Mesendoderm (in vitro differentiated cells): ENCODE results near the gene AMFR.

Experiments
- DNase-seq: peaks from one replicate; pipeline ENCODE4 v3.0.0; 2013
- H2AK5ac ChIP-seq: 2 replicates; pipeline ENCODE4 v1.6.1; 2013; ENCODE audit warnings: low read length, inconsistent platforms
- H2BK120ac ChIP-seq: 2 replicates; pipeline ENCODE4 v1.6.1; 2013; ENCODE audit warnings: low read depth, mild to moderate bottlenecking, low read length, moderate library complexity, mixed read lengths
- H2BK15ac ChIP-seq: replicated peaks from 2 replicates; pipeline ENCODE4 v1.6.1; 2013; ENCODE audit warnings: low read depth, mild to moderate bottlenecking, moderate library complexity
- H2BK5ac ChIP-seq: 2 replicates; pipeline ENCODE4 v1.6.1; 2013; ENCODE audit warnings: low read length, inconsistent platforms
- H3K18ac ChIP-seq: 2 replicates; pipeline ENCODE4 v1.6.1; 2013; ENCODE audit warnings: mild to moderate bottlenecking, low read length, mixed read lengths
- H3K23ac ChIP-seq: one replicate; pipeline ENCODE4 v1.6.1; 2013; ENCODE audit warnings: low read length
- H3K27ac ChIP-seq: 2 replicates; pipeline ENCODE4 v1.5.1; 2013; ENCODE audit warnings: low read depth, mild to moderate bottlenecking, inconsistent platforms, low read length, moderate library complexity
- H3K27me3 ChIP-seq: 2 replicates; pipeline ENCODE4 v1.6.1; 2013; ENCODE audit warnings: low read length, control low read depth, mild to moderate bottlenecking, inconsistent platforms; ENCODE audit not compliant: insufficient read depth, poor library complexity
- H3K36me3 ChIP-seq: 2 replicates; pipeline ENCODE4 v1.6.1; 2013; ENCODE audit warnings: low read length, inconsistent platforms; ENCODE audit not compliant: control insufficient read depth, insufficient read depth
- H3K4ac ChIP-seq: one replicate; pipeline ENCODE4 v1.6.1; 2013; ENCODE audit warnings: low read depth, mild to moderate bottlenecking, low read length, moderate library complexity
- H3K4me1 ChIP-seq: 2 replicates; pipeline ENCODE4 v1.6.1; 2013; ENCODE audit warnings: low read depth, low read length, inconsistent platforms; ENCODE audit not compliant: control insufficient read depth
- H3K4me2 ChIP-seq: 2 replicates; pipeline ENCODE4 v1.6.1; 2013; ENCODE audit warnings: low read length
- H3K4me3 ChIP-seq: 2 replicates; pipeline ENCODE4 v1.5.1; 2013; ENCODE audit warnings: mild to moderate bottlenecking, low read length
- H3K56ac ChIP-seq: one replicate; pipeline ENCODE4 v1.6.1; 2013; ENCODE audit warnings: low read length
- H3K79me1 ChIP-seq: 2 replicates; pipeline ENCODE4 v1.6.1; 2013; ENCODE audit warnings: low read length, inconsistent platforms
- H3K79me2 ChIP-seq: 2 replicates; pipeline ENCODE4 v1.6.1; 2013; ENCODE audit warnings: mild to moderate bottlenecking, low read length; ENCODE audit not compliant: control insufficient read depth, insufficient read depth
- H3K9ac ChIP-seq: 2 replicates; pipeline ENCODE4 v1.6.1; 2013; ENCODE audit warnings: low read length, inconsistent platforms
- H4K5ac ChIP-seq: one replicate; pipeline ENCODE4 v1.6.1; 2013; ENCODE audit warnings: low read length
- H4K8ac ChIP-seq: one replicate; pipeline ENCODE4 v1.6.1; 2013; ENCODE audit warnings: low read depth, mild to moderate bottlenecking, control low read depth, low read length, moderate library complexity
- WGBS: extraction: QIAGEN DNeasy Blood & Tissue Kit; methylation state at CpG from one replicate; pipeline ENCODE4 v1.1.7; 2013; ENCODE audit warnings: low lambda C conversion rate, missing lambda C conversion rate; ENCODE audit not compliant: insufficient coverage; ENCODE audit errors: extremely low coverage; 5-methylcytosine and 5-hydroxymethylcytosine counted together

AMFR gene

DNA sequence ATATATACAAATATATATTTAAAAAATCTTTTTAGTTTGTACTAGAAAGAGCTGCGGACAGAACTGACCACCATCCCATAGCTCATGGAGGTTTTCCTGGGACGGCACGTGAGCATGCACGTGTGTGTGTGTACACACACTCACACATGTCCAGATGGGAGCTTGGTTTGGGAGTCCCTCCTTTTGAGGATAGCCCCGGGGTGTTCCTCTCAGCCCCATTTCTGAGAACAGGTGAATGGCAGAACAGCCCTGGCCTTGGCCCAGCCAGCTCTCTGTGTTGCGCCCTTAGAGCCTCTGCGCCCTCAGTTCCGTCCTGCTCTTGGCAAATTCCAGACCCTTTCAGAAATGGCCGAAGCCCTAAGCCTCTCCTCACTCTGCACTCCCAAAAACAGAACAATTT is 70.1 kb downstream of the AMFR start:
- Histone ChIP-seq H3K23ac (no peak overlapping the region), H3K4me2 (no peak overlapping the region), H3K4ac (no peak overlapping the region)

GRCh38 chr16:56354746-56355145 is 70.6 kb downstream of the AMFR start:
- Histone ChIP-seq H3K23ac (no peak overlapping the region), H3K9ac (no peak overlapping the region), H3K4ac (no peak overlapping the region), H3K56ac (no peak overlapping the region), H3K27me3 (no peaks in the 10 kb centered on the region), H3K27ac (no peak overlapping the region), H3K18ac (no peak overlapping the region), H2BK120ac (no peak overlapping the region), H2BK15ac (no peak overlapping the region), H4K8ac (no peak overlapping the region), H4K5ac (no peak overlapping the region), H3K36me3 (no peaks in the 10 kb centered on the region), H3K79me1 (no peaks in the 10 kb centered on the region), H2AK5ac (no peak overlapping the region), H3K4me2 (no peak overlapping the region), H3K79me2 (no peaks in the 10 kb centered on the region), H3K4me3 (no peak overlapping the region), H2BK5ac (no peak overlapping the region), H3K4me1 (peaks cover 6% of the 10 kb centered on the region)
- WGBS: no CpG with 5 or more reads among the region's 17 CpGs
- no peak for DNase-seq

More for the DNA sequence above, 70.1 kb downstream of the AMFR start:
- no peaks in the 10 kb centered on the region for H3K36me3 ChIP-seq
- H3K4me1 ChIP-seq: peaks cover 6% of the 10 kb centered on the region
- no peaks in the 10 kb centered on the region for H3K79me2 ChIP-seq
- no peak overlapping the region for H3K56ac ChIP-seq
- no peak overlapping the region for H3K27ac ChIP-seq
- H2BK120ac ChIP-seq: no peak overlapping the region
- H3K9ac ChIP-seq: no peak overlapping the region
- no peaks in the 10 kb centered on the region for H3K27me3 ChIP-seq
- no peak overlapping the region for H3K4me3 ChIP-seq
- H4K5ac ChIP-seq: no peak overlapping the region
- no peaks in the 10 kb centered on the region for H3K79me1 ChIP-seq
- no peak for DNase-seq
- no peak overlapping the region for H3K18ac ChIP-seq
- no peak overlapping the region for H2BK5ac ChIP-seq
- no peak overlapping the region for H4K8ac ChIP-seq
- no CpG with 5 or more reads among the region's 9 CpGs for WGBS
- no peak overlapping the region for H2BK15ac ChIP-seq
- no peak overlapping the region for H2AK5ac ChIP-seq

- H3K9ac ChIP-seq: no peak overlapping the region
- H3K4ac ChIP-seq: no peak overlapping the region
- H3K27ac ChIP-seq: no peak overlapping the region
- no peaks in the 10 kb centered on the region for H3K79me1 ChIP-seq
- no peak overlapping the region for H3K18ac ChIP-seq
- H4K5ac ChIP-seq: no peak overlapping the region
- no peak for DNase-seq
- no peak overlapping the region for H2BK5ac ChIP-seq
- peaks cover 6% of the 10 kb centered on the region for H3K4me1 ChIP-seq
- H3K23ac ChIP-seq: no peak overlapping the region
- no peak overlapping the region for H3K4me2 ChIP-seq
- no peaks in the 10 kb centered on the region for H3K79me2 ChIP-seq
- H2BK15ac ChIP-seq: no peak overlapping the region
- H3K4me3 ChIP-seq: no peak overlapping the region
- no peak overlapping the region for H3K56ac ChIP-seq
- WGBS: no CpG with 5 or more reads among the region's 7 CpGs
- no peak overlapping the region for H2AK5ac ChIP-seq
- no peaks in the 10 kb centered on the region for H3K27me3 ChIP-seq
- H4K8ac ChIP-seq: no peak overlapping the region
- no peak overlapping the region for H2BK120ac ChIP-seq
- no peaks in the 10 kb centered on the region for H3K36me3 ChIP-seq
Measured at GRCh38 chr16:56354016-56354415, 71.3 kb downstream of the AMFR start.

DNA sequence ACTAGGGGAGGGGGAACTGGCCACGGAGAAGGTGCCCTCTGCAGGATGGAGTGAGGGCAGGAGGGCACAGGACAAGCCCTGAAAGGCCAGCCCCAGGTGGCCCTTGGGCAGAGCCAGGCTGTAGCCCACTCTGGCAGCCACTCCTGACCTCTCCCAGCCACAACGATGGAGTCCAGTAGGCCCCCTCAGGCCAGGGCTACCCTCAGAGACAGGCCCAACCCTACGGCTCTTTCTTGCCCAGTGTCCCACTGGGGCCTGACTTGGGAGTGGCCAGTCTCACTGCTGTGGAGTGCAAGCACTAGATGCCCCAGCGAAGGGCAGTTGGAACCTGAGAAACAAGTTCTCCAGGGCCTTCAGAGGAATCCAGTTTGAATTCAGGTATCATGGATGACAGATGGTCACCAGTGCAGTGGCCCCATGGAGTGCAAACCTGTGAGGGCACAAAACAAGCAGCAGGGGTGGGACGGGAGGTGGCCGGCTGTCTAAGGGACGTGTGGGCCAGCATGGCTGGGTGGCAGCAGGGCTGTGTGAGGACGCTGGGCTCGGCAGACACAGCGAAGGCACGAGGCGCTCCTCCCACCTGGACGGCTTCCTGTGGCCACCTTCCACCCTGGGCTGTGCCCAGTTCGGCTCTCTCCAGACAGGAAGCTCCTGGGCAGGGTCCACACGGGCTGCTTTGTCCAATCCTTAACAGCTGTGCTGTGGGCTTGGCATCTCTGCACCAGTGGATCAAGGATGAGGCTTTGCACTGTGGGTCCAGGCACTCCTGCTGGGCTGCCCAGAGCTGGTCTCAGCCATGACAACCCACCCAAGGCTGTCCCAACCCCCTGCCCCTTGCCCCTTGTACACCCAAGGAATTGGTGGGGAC is 72.1 kb downstream of the AMFR start:
- Histone ChIP-seq H4K8ac (no peak overlapping the region), H3K4me3 (no peak overlapping the region), H3K27me3 (no peaks in the 10 kb centered on the region), H3K23ac (no peak overlapping the region), H3K4me1 (peaks cover 6% of the 10 kb centered on the region), H4K5ac (no peak overlapping the region), H2BK15ac (no peak overlapping the region), H2AK5ac (no peak overlapping the region), H3K79me2 (no peaks in the 10 kb centered on the region), H3K27ac (no peak overlapping the region), H3K4me2 (no peak overlapping the region), H3K9ac (no peak overlapping the region), H3K4ac (no peak overlapping the region), H2BK5ac (no peak overlapping the region), H3K18ac (no peak overlapping the region), H3K56ac (no peak overlapping the region), H2BK120ac (no peak overlapping the region), H3K79me1 (no peaks in the 10 kb centered on the region), H3K36me3 (no peaks in the 10 kb centered on the region)
- WGBS: no CpG with 5 or more reads among the region's 15 CpGs
- DNase-seq: no peak

GRCh38 chr16:56352351-56353053 is 72.8 kb downstream of the AMFR start:
- no peak overlapping the region for H3K23ac ChIP-seq
- no peak overlapping the region for H3K9ac ChIP-seq
- no peak overlapping the region for H3K4ac ChIP-seq
- no peaks in the 10 kb centered on the region for H3K27me3 ChIP-seq
- no peak overlapping the region for H3K18ac ChIP-seq
- peaks cover 4% of the 10 kb centered on the region for H3K4me1 ChIP-seq
- no peak overlapping the region for H3K27ac ChIP-seq
- H4K8ac ChIP-seq: no peak overlapping the region
- H3K79me2 ChIP-seq: no peaks in the 10 kb centered on the region
- no peak overlapping the region for H2BK15ac ChIP-seq
- no peak overlapping the region for H2BK120ac ChIP-seq
- no peak overlapping the region for H4K5ac ChIP-seq
- H3K4me3 ChIP-seq: no peak overlapping the region
- H3K56ac ChIP-seq: no peak overlapping the region
- no peak overlapping the region for H2AK5ac ChIP-seq
- DNase-seq: no peak
- no peak overlapping the region for H2BK5ac ChIP-seq
- no peaks in the 10 kb centered on the region for H3K79me1 ChIP-seq
- H3K4me2 ChIP-seq: no peak overlapping the region
- no CpG with 5 or more reads among the region's 7 CpGs for WGBS
- H3K36me3 ChIP-seq: no peaks in the 10 kb centered on the region
